Hepatocyte (in vitro differentiated cells): Measurements from ENCODE around the gene THRA. TPM values are rescaled to one million over a fixed set of nuclear protein-coding genes. Genes with fewer than 3 reads are reported as not detected.

Source experiments
- DNase-seq: peaks from one replicate; pipeline ENCODE4 v3.0.0-alpha.2; 2016; ENCODE audit warnings: low spot score
- H2AFZ ChIP-seq: fragments of 200-600 bp; sonication (generic); 2 replicates; pipeline ENCODE4 v1.6.0; 2016; ENCODE audit warnings: antibody characterized with exemption, mild to moderate bottlenecking
- H3K27ac ChIP-seq: fragments of 200-600 bp; sonication (generic); 2 replicates; pipeline ENCODE4 v1.5.1; 2016; ENCODE audit warnings: mild to moderate bottlenecking
- H3K27me3 ChIP-seq: fragments of 200-600 bp; sonication (generic); 2 replicates; pipeline ENCODE4 v1.6.1; 2016
- H3K36me3 ChIP-seq: fragments of 200-600 bp; sonication (generic); replicated peaks from 2 replicates; pipeline ENCODE4 v1.5.1; 2016; ENCODE audit warnings: low read depth; ENCODE audit not compliant: insufficient read depth
- H3K4me1 ChIP-seq: fragments of 200-600 bp; sonication (generic); 2 replicates; pipeline ENCODE4 v1.5.1; 2016; ENCODE audit warnings: mild to moderate bottlenecking, moderate library complexity; ENCODE audit not compliant: insufficient read depth
- H3K4me2 ChIP-seq: fragments of 200-600 bp; sonication (generic); 2 replicates; pipeline ENCODE4 v1.6.0; 2016
- H3K4me3 ChIP-seq: fragments of 200-600 bp; sonication (generic); 2 replicates; pipeline ENCODE4 v1.5.1; 2016; ENCODE audit warnings: mild to moderate bottlenecking
- H3K79me2 ChIP-seq: fragments of 200-600 bp; sonication (generic); 2 replicates; pipeline ENCODE4 v1.6.0; 2017; ENCODE audit warnings: mild to moderate bottlenecking
- H3K9me2 ChIP-seq: fragments of 200-600 bp; sonication (generic); replicated peaks from 2 replicates; pipeline ENCODE4 v1.6.0; 2017; ENCODE audit warnings: mild to moderate bottlenecking; ENCODE audit not compliant: insufficient read depth
- H3K9me3 ChIP-seq: fragments of 200-600 bp; sonication (generic); 2 replicates; pipeline ENCODE4 v1.5.1; 2016; ENCODE audit warnings: low read depth, mild to moderate bottlenecking
- H4K20me1 ChIP-seq: fragments of 200-600 bp; sonication (generic); 2 replicates; pipeline ENCODE4 v1.6.0; 2016; ENCODE audit warnings: mild to moderate bottlenecking; ENCODE audit not compliant: insufficient read depth, poor library complexity, severe bottlenecking
- EZH2 ChIP-seq: fragments of 200-600 bp; sonication (generic); IDR thresholded peaks from 2 replicates; pipeline ENCODE4 v1.6.1; 2016; ENCODE audit warnings: antibody characterized with exemption, mild to moderate bottlenecking, borderline replicate concordance
- EZH2phosphoT487 ChIP-seq: fragments of 200-600 bp; sonication (generic); IDR thresholded peaks from one replicate; pipeline ENCODE4 v1.6.1; 2018; ENCODE audit warnings: antibody characterized with exemption, mild to moderate bottlenecking, low read depth, moderate library complexity; ENCODE audit not compliant: unreplicated experiment, severe bottlenecking
- WGBS: methylation state at CpG from one replicate; pipeline ENCODE4 v1.1.6; 2016; ENCODE audit warnings: low lambda C conversion rate; ENCODE audit errors: missing lambda C conversion rate; 5-methylcytosine and 5-hydroxymethylcytosine counted together
- polyA plus RNA-seq: library from polyadenylated mRNA; unstranded; fragments of >200 nt; fragmentation: Nextera tagmentation; extraction: Ambion mirVana; gene quantifications from 2 replicates; pipeline ENCODE4 v1.2.1, GENCODE V29; 2016
- total RNA-seq: library from RNA; depleted of rRNA; stranded (reverse); fragments of >200 nt; gene quantifications from 2 replicates; pipeline ENCODE4 v1.2.3, GENCODE V29; 2014
- TF ChIP-seq, protein P1 (sequence below): fragments of 200-600 bp; sonication (generic); IDR thresholded peaks from 2 replicates; pipeline ENCODE4 v1.5.1; 2016; ENCODE audit warnings: antibody characterized with exemption, mild to moderate bottlenecking; ENCODE audit not compliant: poor library complexity

THRA gene
- total and polyA plus RNA-seq, 2 experiments from 2014 or later: 22.5 to 35.3 TPM

DNA sequence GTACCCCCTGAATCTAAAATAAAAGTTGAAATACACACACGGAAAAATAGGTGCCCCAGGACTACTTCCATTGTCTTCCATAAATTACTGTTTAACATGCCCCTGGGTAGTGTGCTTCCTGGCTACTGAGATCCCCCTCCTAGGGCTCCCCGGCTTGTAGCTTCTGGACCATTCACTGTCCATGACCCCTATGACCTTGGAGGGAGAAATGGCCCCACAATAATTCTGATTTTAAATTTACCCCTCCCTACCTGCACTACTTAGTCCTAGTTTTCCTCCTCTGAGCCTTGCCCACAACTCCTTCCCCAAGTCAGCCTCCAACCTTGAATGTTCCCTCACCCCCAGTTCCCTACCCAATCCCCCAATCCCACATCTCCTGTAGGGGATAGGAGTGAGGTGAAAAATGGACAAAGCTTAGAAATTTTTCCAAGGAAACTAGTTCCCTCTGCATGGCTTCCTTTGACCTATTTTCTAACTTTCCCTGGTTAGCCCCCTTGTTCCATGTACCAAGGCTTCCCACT, 49.5 kb downstream of the THRA start:
- H3K9me2 ChIP-seq: no peaks in the 10 kb centered on the region
- no peaks in the 10 kb centered on the region for H3K27me3 ChIP-seq
- 35% methylated on average over 2 of the region's 2 CpGs for WGBS
- TF ChIP-seq EZH2phosphoT487: no peak
- TF ChIP-seq, protein P1, sequence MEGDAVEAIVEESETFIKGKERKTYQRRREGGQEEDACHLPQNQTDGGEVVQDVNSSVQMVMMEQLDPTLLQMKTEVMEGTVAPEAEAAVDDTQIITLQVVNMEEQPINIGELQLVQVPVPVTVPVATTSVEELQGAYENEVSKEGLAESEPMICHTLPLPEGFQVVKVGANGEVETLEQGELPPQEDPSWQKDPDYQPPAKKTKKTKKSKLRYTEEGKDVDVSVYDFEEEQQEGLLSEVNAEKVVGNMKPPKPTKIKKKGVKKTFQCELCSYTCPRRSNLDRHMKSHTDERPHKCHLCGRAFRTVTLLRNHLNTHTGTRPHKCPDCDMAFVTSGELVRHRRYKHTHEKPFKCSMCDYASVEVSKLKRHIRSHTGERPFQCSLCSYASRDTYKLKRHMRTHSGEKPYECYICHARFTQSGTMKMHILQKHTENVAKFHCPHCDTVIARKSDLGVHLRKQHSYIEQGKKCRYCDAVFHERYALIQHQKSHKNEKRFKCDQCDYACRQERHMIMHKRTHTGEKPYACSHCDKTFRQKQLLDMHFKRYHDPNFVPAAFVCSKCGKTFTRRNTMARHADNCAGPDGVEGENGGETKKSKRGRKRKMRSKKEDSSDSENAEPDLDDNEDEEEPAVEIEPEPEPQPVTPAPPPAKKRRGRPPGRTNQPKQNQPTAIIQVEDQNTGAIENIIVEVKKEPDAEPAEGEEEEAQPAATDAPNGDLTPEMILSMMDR: no peak
- TF ChIP-seq EZH2: no peak
- H3K27ac ChIP-seq: peak overlapping the region; percentile 76
- no peaks in the 10 kb centered on the region for H3K36me3 ChIP-seq
- no peaks in the 10 kb centered on the region for H4K20me1 ChIP-seq
- DNase-seq: no peak
- no peaks in the 10 kb centered on the region for H3K9me3 ChIP-seq
- H3K4me3 ChIP-seq: no peak overlapping the region
- H3K79me2 ChIP-seq: no peaks in the 10 kb centered on the region
- peaks cover 72% of the 10 kb centered on the region for H3K4me1 ChIP-seq
- H3K4me2 ChIP-seq: peak overlapping the region; percentile 62
- H2AFZ ChIP-seq: no peak overlapping the region

DNA sequence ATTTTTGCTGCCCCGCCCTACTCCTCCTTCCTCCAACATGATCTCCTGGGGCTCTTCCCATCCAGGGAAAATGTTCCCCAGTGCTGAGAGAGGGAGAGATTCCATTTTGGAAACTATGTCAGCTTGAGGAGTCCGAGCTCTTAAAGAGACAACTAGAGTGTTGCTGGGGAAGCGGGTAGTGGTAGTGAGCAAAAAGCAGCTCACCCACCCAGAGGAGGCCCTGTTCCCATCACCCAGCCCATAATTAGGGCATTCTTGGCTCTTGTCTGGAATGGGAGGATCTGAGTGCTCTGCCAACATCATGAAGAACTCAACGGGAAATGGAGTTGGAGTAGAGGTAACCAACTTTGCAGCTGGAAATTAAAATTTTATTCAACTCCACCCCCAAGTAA, 49.9 kb downstream of the THRA start:
- Histone ChIP-seq H3K9me2 (no peaks in the 10 kb centered on the region), H3K27ac (peak overlapping the region; percentile 76), H3K27me3 (no peaks in the 10 kb centered on the region), H2AFZ (no peak overlapping the region), H3K9me3 (no peaks in the 10 kb centered on the region), H4K20me1 (no peaks in the 10 kb centered on the region), H3K4me2 (peak overlapping the region; percentile 62), H3K79me2 (no peaks in the 10 kb centered on the region), H3K4me3 (no peak overlapping the region), H3K4me1 (peaks cover 67% of the 10 kb centered on the region), H3K36me3 (no peaks in the 10 kb centered on the region)
- TF ChIP-seq EZH2phosphoT487: no peak
- TF ChIP-seq, protein P1: no peak
- no peak for DNase-seq
- 79% methylated on average over 4 of the region's 4 CpGs for WGBS

DNA sequence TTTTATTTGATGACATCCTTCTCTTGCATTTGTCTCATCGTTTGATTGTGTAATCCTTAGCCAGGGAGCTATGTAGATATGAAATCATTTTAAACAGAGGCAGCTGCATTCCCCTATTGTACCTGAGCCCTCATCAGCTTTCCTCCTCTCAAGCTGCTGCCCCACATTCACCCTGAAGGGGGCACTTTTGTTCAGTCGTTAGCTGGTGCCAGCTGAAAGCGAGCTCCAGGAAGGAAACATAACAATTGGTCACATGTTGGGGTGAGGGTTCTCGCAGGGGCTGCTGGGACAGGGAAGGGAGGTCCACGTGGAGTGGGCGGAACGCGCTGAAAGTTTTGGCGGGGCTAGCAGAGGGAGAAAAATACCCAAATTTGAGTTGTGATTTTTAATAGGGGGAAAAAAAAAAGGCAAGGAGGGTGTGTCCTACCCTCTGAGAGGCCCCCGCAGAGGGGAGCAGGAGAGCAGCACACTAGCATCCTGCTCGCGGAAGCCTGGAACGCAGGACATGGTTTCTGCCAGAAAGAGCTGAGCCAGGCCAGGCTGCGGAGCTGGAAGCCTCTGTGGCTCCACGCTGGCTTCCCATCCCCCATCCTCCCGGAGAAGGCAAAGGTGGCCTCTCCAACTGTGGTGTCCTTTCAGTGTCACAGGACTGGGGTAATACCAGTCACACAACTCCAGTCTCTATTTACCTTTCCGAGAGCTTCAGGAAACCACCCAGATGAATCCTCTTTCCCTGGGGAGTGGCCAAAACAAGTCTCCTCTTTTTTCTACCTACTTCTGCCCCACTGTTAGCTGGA, 50.5 kb downstream of the THRA start:
- Histone ChIP-seq H3K27me3 (no peaks in the 10 kb centered on the region), H3K36me3 (no peaks in the 10 kb centered on the region), H3K79me2 (no peaks in the 10 kb centered on the region), H4K20me1 (no peaks in the 10 kb centered on the region), H3K27ac (peak overlapping the region; percentile 96), H3K4me3 (no peak overlapping the region), H2AFZ (no peak overlapping the region), H3K9me3 (no peaks in the 10 kb centered on the region), H3K9me2 (no peaks in the 10 kb centered on the region), H3K4me1 (peaks cover 64% of the 10 kb centered on the region), H3K4me2 (peak overlapping the region; percentile 73)
- TF ChIP-seq, protein P1: peak; percentile 96
- no peak for TF ChIP-seq EZH2
- peak; percentile 96 for DNase-seq
- 2% methylated on average over 17 of the region's 17 CpGs for WGBS
